Neural progenitor cell (in vitro differentiated cells): ENCODE measurements around the gene PBX1. TPM values are rescaled to one million over a fixed set of nuclear protein-coding genes. Genes with fewer than 3 reads are reported as not detected.

Source experiments
- DNase-seq: peaks from one replicate; pipeline ENCODE4 v3.0.0-alpha.2; 2016; ENCODE audit warnings: low spot score
- H2AFZ ChIP-seq: fragments of 200-600 bp; sonication (generic); replicated peaks from 2 replicates; pipeline ENCODE4 v1.6.1; 2016; ENCODE audit warnings: antibody characterized with exemption
- H3F3A ChIP-seq: fragments of 200-600 bp; sonication (generic); 2 replicates; pipeline ENCODE4 v1.6.1; 2016; ENCODE audit warnings: antibody characterized with exemption, low read depth
- H3K27ac ChIP-seq: fragments of 200-600 bp; sonication (generic); 2 replicates; pipeline ENCODE4 v1.5.1; 2016; ENCODE audit warnings: mild to moderate bottlenecking
- H3K27me3 ChIP-seq: fragments of 200-600 bp; sonication (generic); 2 replicates; pipeline ENCODE4 v1.6.1; 2016; ENCODE audit warnings: mild to moderate bottlenecking, moderate library complexity
- H3K36me3 ChIP-seq: fragments of 200-600 bp; sonication (generic); 2 replicates; pipeline ENCODE4 v1.5.1; 2016
- H3K4me1 ChIP-seq: fragments of 200-600 bp; sonication (generic); 2 replicates; pipeline ENCODE4 v1.6.1; 2016; ENCODE audit warnings: mixed run types
- H3K4me2 ChIP-seq: fragments of 200-600 bp; sonication (generic); 2 replicates; pipeline ENCODE4 v1.6.1; 2016
- H3K4me3 ChIP-seq: fragments of 200-600 bp; sonication (generic); 2 replicates; pipeline ENCODE4 v1.5.1; 2016
- H3K79me2 ChIP-seq: fragments of 200-600 bp; sonication (generic); 2 replicates; pipeline ENCODE4 v1.6.1; 2016; ENCODE audit warnings: low read depth
- H3K9ac ChIP-seq: fragments of 200-600 bp; sonication (generic); 2 replicates; pipeline ENCODE4 v1.6.1; 2016
- H3K9me3 ChIP-seq: fragments of 200-600 bp; sonication (generic); 2 replicates; pipeline ENCODE4 v1.5.1; 2016; ENCODE audit warnings: low read depth
- H4K20me1 ChIP-seq: fragments of 200-600 bp; sonication (generic); 2 replicates; pipeline ENCODE4 v1.6.1; 2016; ENCODE audit warnings: low read depth
- H3K27ac Mint-ChIP-seq: 3 replicates; pipeline ENCODE4 v1.8.0; 2021; ENCODE audit warnings: mixed read lengths
- H3K27me3 Mint-ChIP-seq: 2 replicates; pipeline ENCODE4 v1.8.0; 2022; ENCODE audit warnings: low read depth, mild to moderate bottlenecking, inconsistent platforms, moderate library complexity, mixed read lengths; ENCODE audit not compliant: insufficient read depth
- H3K36me3 Mint-ChIP-seq: 3 replicates; pipeline ENCODE4 v1.8.0; 2021; ENCODE audit warnings: mixed read lengths
- H3K4me1 Mint-ChIP-seq: 3 replicates; pipeline ENCODE4 v1.8.0; 2021; ENCODE audit warnings: mixed read lengths
- H3K4me3 Mint-ChIP-seq: 3 replicates; pipeline ENCODE4 v1.8.0; 2021; ENCODE audit warnings: mild to moderate bottlenecking, moderate library complexity, mixed read lengths
- H3K9me3 Mint-ChIP-seq: 3 replicates; pipeline ENCODE4 v1.8.0; 2020; ENCODE audit warnings: mixed read lengths
- CTCF ChIP-seq: fragments of 200-600 bp; sonication (generic); IDR thresholded peaks from 2 replicates; pipeline ENCODE4 v1.5.1; 2017; ENCODE audit warnings: antibody characterized with exemption, mild to moderate bottlenecking
- EZH2 ChIP-seq: fragments of 200-600 bp; sonication (generic); IDR thresholded peaks from 2 replicates; pipeline ENCODE4 v1.6.1; 2017; ENCODE audit warnings: antibody characterized with exemption, mild to moderate bottlenecking, moderate library complexity
- EZH2phosphoT487 ChIP-seq: fragments of 200-600 bp; sonication (generic); IDR thresholded peaks from 2 replicates; pipeline ENCODE4 v1.6.1; 2017; ENCODE audit warnings: antibody characterized with exemption
- total RNA-seq: library from RNA; depleted of rRNA; stranded (reverse); fragments of >200 nt; gene quantifications from 2 replicates; pipeline ENCODE4 v1.2.3, GENCODE V29; 2015; ENCODE audit warnings: low replicate concordance

PBX1 gene
- total RNA-seq, 1 donor from 2014 or later = 91.1 TPM

- H3K4me1 Mint-ChIP-seq = peaks cover 37% of the 10 kb centered on the region
- H3K27me3 Mint-ChIP-seq = peaks cover 3% of the 10 kb centered on the region
- Histone ChIP-seq H3K4me3 (no peak overlapping the region), H3F3A (peaks cover 3% of the 10 kb centered on the region), H3K4me1 (peaks cover 9% of the 10 kb centered on the region), H3K9ac (no peak overlapping the region), H3K9me3 (no peaks in the 10 kb centered on the region), H3K27me3 (no peaks in the 10 kb centered on the region), H2AFZ (no peak overlapping the region), H3K27ac (no peak overlapping the region), H3K36me3 (no peaks in the 10 kb centered on the region), H4K20me1 (peaks cover 62% of the 10 kb centered on the region), H3K4me2 (no peak overlapping the region), H3K79me2 (peaks cover 94% of the 10 kb centered on the region)
- TF ChIP-seq EZH2phosphoT487 (no peak), EZH2 (no peak), CTCF (no peak)
- no peaks in the 10 kb centered on the region for H3K9me3 Mint-ChIP-seq
- no peaks in the 10 kb centered on the region for H3K36me3 Mint-ChIP-seq
- no peak for DNase-seq
- no peak overlapping the region for H3K4me3 Mint-ChIP-seq
- peak overlapping the region; percentile 92 for H3K27ac Mint-ChIP-seq
Measured at GRCh38 chr1:164699815-164700491, 141.0 kb downstream of the PBX1 start.

DNA sequence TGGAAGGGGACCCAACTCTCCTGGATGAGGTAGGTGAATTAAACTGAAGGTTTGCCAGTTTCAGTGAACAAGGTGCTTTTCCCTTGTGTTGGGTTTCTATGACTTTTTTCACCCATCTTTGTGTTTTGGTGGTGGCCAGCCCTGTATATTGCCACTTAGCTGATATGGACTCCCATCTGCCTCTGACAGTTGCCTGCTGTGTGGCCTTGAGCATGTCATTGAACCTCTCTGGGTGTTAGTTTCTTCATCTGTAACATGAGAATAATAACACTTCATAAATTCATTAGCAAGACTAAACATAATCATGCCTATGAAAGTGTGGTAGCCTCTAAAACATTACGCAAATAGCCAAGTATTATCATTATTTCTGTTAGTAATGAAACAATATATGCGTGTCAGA lies 141.7 kb downstream of the PBX1 start:
- no peaks in the 10 kb centered on the region for H3K9me3 Mint-ChIP-seq
- H3K36me3 ChIP-seq = no peaks in the 10 kb centered on the region
- H3K27me3 Mint-ChIP-seq = peaks cover 3% of the 10 kb centered on the region
- H2AFZ ChIP-seq = no peak overlapping the region
- no peak overlapping the region for H3K9ac ChIP-seq
- no peaks in the 10 kb centered on the region for H3K36me3 Mint-ChIP-seq
- no peak for TF ChIP-seq EZH2phosphoT487
- TF ChIP-seq CTCF = no peak
- TF ChIP-seq EZH2 = no peak
- DNase-seq = no peak
- H3F3A ChIP-seq = peaks cover 3% of the 10 kb centered on the region
- H3K4me3 Mint-ChIP-seq = no peak overlapping the region
- H4K20me1 ChIP-seq = peaks cover 69% of the 10 kb centered on the region
- peaks cover 37% of the 10 kb centered on the region for H3K4me1 Mint-ChIP-seq
- peaks cover 96% of the 10 kb centered on the region for H3K79me2 ChIP-seq
- no peak overlapping the region for H3K27ac ChIP-seq
- no peaks in the 10 kb centered on the region for H3K9me3 ChIP-seq
- H3K4me3 ChIP-seq = no peak overlapping the region
- peaks cover 16% of the 10 kb centered on the region for H3K4me1 ChIP-seq
- no peaks in the 10 kb centered on the region for H3K27me3 ChIP-seq
- no peak overlapping the region for H3K27ac Mint-ChIP-seq
- no peak overlapping the region for H3K4me2 ChIP-seq

DNA sequence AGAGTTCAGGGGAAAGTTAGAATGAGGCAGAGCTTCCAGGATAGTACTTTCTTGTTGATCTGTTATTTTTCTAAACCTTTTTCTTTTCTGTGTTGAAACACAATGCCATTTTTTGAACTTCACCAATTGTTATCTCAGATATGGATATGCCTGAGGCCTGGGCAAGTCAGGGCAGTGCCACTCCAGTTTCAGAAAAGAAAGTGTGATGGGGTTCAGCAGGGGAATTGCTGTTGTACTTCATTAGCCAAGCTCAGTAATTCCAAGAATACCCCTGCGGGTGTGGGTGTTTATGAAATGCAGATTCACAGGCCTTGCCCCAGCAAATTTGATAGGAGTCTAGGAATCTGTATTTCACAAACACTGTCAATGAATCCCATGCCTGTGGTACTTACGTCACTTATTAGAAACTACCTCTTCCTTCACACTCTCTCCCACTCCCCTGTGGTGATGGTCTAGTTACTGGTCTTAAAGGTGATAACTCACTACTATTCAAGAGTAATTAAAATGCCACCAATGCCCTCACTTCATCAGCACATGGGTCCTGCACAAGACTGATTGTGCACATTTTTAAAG lies 142.3 kb downstream of the PBX1 start:
- Histone ChIP-seq H3K79me2 (peaks cover 97% of the 10 kb centered on the region), H3K9ac (no peak overlapping the region), H3F3A (peaks cover 7% of the 10 kb centered on the region), H3K36me3 (no peaks in the 10 kb centered on the region), H3K9me3 (no peaks in the 10 kb centered on the region), H3K4me2 (no peak overlapping the region), H3K27ac (no peak overlapping the region), H3K4me1 (peaks cover 22% of the 10 kb centered on the region), H3K4me3 (no peak overlapping the region), H2AFZ (no peak overlapping the region), H3K27me3 (no peaks in the 10 kb centered on the region), H4K20me1 (peaks cover 74% of the 10 kb centered on the region)
- Mint-ChIP-seq H3K36me3 (no peaks in the 10 kb centered on the region), H3K27me3 (peaks cover 3% of the 10 kb centered on the region), H3K9me3 (no peaks in the 10 kb centered on the region), H3K4me3 (no peak overlapping the region), H3K4me1 (peaks cover 39% of the 10 kb centered on the region), H3K27ac (no peak overlapping the region)
- DNase-seq = no peak
- TF ChIP-seq EZH2 = no peak
- TF ChIP-seq CTCF = no peak
- TF ChIP-seq EZH2phosphoT487 = no peak
